ENCODE measurements around the gene FGF12. TPM values are rescaled to one million over a fixed set of nuclear protein-coding genes. Genes with fewer than 3 reads are reported as not detected.
A peak's percentile ranks its signal among the peaks of the same experiment; 100 is the strongest.

Gene FGF12
- total RNA-seq, 4 donors from 2014 or later: 0.42 to 1.5 (median 0.62) TPM

GRCh38 chr3:192467230-192468140, 259.9 kb downstream of the FGF12 start:
- Histone ChIP-seq H3K4me3 (no peak overlapping the region), H3K36me3 (no peaks in the 10 kb centered on the region), H3K27me3 (peaks cover 0 to 6% of the 10 kb centered on the region in 2 donors), H3K27ac (no peak overlapping the region), H3K4me1 (peaks cover 0 to 7% (median 0%) of the 10 kb centered on the region in 4 donors), H3K9me3 (no peaks in the 10 kb centered on the region)
- TF ChIP-seq, protein P1, sequence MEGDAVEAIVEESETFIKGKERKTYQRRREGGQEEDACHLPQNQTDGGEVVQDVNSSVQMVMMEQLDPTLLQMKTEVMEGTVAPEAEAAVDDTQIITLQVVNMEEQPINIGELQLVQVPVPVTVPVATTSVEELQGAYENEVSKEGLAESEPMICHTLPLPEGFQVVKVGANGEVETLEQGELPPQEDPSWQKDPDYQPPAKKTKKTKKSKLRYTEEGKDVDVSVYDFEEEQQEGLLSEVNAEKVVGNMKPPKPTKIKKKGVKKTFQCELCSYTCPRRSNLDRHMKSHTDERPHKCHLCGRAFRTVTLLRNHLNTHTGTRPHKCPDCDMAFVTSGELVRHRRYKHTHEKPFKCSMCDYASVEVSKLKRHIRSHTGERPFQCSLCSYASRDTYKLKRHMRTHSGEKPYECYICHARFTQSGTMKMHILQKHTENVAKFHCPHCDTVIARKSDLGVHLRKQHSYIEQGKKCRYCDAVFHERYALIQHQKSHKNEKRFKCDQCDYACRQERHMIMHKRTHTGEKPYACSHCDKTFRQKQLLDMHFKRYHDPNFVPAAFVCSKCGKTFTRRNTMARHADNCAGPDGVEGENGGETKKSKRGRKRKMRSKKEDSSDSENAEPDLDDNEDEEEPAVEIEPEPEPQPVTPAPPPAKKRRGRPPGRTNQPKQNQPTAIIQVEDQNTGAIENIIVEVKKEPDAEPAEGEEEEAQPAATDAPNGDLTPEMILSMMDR (IDR thresholded peaks at IDR 0.05): peak; percentile 63 to 91 (median 78)
- TF ChIP-seq POLR2A (IDR thresholded peaks at IDR 0.05) (no peak), EP300 (IDR thresholded peaks at IDR 0.05) (no peak)
- 26 to 34% methylated on average over 13 of the region's 13 CpGs for WGBS, 2 donors
- peak; percentile 34 to 70 for DNase-seq (ENCODE audit: low spot score in 2 of 2)

- DNase-seq (ENCODE audit: low spot score in 2 of 2): no peak
- TF ChIP-seq EP300 (IDR thresholded peaks at IDR 0.05) (no peak), POLR2A (IDR thresholded peaks at IDR 0.05) (no peak)
- TF ChIP-seq, protein P1 (IDR thresholded peaks at IDR 0.05): no peak
- Histone ChIP-seq H3K27me3 (peaks cover 0 to 30% of the 10 kb centered on the region in 2 donors), H3K36me3 (no peaks in the 10 kb centered on the region), H3K4me3 (no peak overlapping the region), H3K9me3 (no peaks in the 10 kb centered on the region), H3K4me1 (peaks cover 0 to 11% (median 0%) of the 10 kb centered on the region in 4 donors), H3K27ac (no peak overlapping the region)
- WGBS, 2 donors: 70 to 88% methylated on average over 4 of the region's 4 CpGs
These were observed 278.3 kb downstream of the FGF12 start for GRCh38 chr3:192449036-192449435.

- 23 to 39% methylated on average over 10 of the region's 10 CpGs for WGBS, 2 donors
- TF ChIP-seq POLR2A (IDR thresholded peaks at IDR 0.05): no peak
- no peak for DNase-seq (ENCODE audit: low spot score in 2 of 2)
- Histone ChIP-seq H3K4me1 (peaks cover 0 to 11% (median 0%) of the 10 kb centered on the region in 4 donors), H3K9me3 (no peaks in the 10 kb centered on the region), H3K27me3 (peaks cover 0 to 30% of the 10 kb centered on the region in 2 donors), H3K27ac (no peak overlapping the region), H3K4me3 (no peak overlapping the region), H3K36me3 (no peaks in the 10 kb centered on the region)
These were observed 281.3 kb downstream of the FGF12 start for GRCh38 chr3:192445770-192446644.

- H3K4me3 ChIP-seq: no peak overlapping the region
- H3K27me3 ChIP-seq: peaks cover 0 to 28% of the 10 kb centered on the region in 2 donors
- TF ChIP-seq EP300 (IDR thresholded peaks at IDR 0.05): no peak
- TF ChIP-seq POLR2A (IDR thresholded peaks at IDR 0.05): no peak
- TF ChIP-seq, protein P1 (IDR thresholded peaks at IDR 0.05): no peak
- peaks cover 0 to 11% (median 0%) of the 10 kb centered on the region in 4 donors for H3K4me1 ChIP-seq
- DNase-seq (ENCODE audit: low spot score in 2 of 2): no peak
- H3K9me3 ChIP-seq: no peaks in the 10 kb centered on the region
- H3K27ac ChIP-seq: no peak overlapping the region
- WGBS, 2 donors: 32 to 37% methylated on average over 4 of the region's 4 CpGs
- no peaks in the 10 kb centered on the region for H3K36me3 ChIP-seq
These were observed 282.6 kb downstream of the FGF12 start for GRCh38 chr3:192444791-192445106.

DNA sequence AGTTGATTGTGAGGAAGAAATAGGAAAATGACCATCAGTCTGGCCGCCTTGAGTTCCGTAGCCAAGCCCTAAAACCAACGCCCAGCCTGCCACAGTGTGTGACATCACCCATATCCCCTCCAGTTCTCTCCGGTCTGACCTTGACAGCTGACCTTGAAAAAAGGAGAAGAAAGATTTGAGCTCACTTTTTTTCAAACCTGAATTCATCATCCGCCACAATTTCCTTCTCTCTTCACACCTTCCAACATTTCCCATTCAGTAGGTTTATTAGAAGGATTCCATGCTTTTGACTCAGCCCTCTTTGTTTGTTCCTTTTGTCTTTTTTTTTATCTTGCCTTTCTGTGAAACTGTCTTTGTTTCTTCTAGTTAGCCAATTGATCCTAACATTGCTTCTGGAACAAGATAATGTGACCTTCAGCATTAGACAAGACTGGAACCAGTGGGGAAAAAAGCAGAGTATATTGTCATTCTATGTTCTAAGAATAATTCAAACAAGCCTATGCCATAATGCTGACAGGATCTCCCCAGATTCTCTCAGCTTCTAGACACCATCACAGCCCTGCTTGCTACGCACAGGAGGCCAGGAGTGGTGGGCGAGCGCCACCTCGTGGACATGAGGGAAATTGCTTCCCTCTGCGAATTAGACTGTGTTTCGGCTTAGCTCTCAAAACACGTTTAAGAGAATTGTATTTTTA, 283.1 kb downstream of the FGF12 start:
- Histone ChIP-seq H3K27me3 (peaks cover 0 to 23% of the 10 kb centered on the region in 2 donors), H3K27ac (no peak overlapping the region), H3K4me1 (peaks cover 0 to 11% (median 0%) of the 10 kb centered on the region in 4 donors), H3K36me3 (no peaks in the 10 kb centered on the region), H3K4me3 (no peak overlapping the region), H3K9me3 (no peaks in the 10 kb centered on the region)
- DNase-seq (ENCODE audit: low spot score in 2 of 2): peak; percentile 30 to 50
- WGBS, 2 donors: 17 to 18% methylated on average over 12 of the region's 12 CpGs
- TF ChIP-seq, protein P1 (IDR thresholded peaks at IDR 0.05): peak; percentile 80 to 95 (median 90)
- no peak for TF ChIP-seq EP300 (IDR thresholded peaks at IDR 0.05)

Data from tibial nerve (tissue), 4 donors.